Adrenal gland (tissue), 12 donors: ENCODE data around the gene ZBED5. TPM values are rescaled to one million over a fixed set of nuclear protein-coding genes. Genes with fewer than 3 reads are reported as not detected.

Experiments used
- DNase-seq, 7 donors: peaks; one replicate each; pipeline ENCODE4 v3.0.0-alpha.2; 2019 to 2020
- H3K27ac ChIP-seq, 5 donors: fragments of 200-600 bp; sonication (generic) in 4 of 5; 1 replicate in 3 of 5; 2 replicates in 2 of 5; pipeline versions ENCODE4 v1.5.1 to v1.8.0; 2016 to 2020; ENCODE audit warnings: mild to moderate bottlenecking in 1 of 5
- H3K27me3 ChIP-seq: fragments of 200-600 bp; 2 replicates; pipeline ENCODE4 v1.8.0; 2021
- H3K36me3 ChIP-seq, 2 donors: fragments of 200-600 bp; replicated peaks in 1 of 2; 1 replicate in 1 of 2; 2 replicates in 1 of 2; pipeline versions ENCODE4 v1.5.1 to v1.8.0; 2018 to 2022
- H3K4me1 ChIP-seq, 2 donors: fragments of 200-600 bp; replicated peaks in 1 of 2; 1 replicate in 1 of 2; 2 replicates in 1 of 2; pipeline versions ENCODE4 v1.5.1 to v1.8.0; 2018 to 2021
- H3K4me3 ChIP-seq, 4 donors: fragments of 200-600 bp; sonication (generic) in 3 of 4; one replicate each; pipeline ENCODE4 v1.5.1; 2016 to 2018
- H3K9me3 ChIP-seq, 3 donors: fragments of 200-600 bp; sonication (generic) in 1 of 3; replicated peaks in 1 of 3; 1 replicate in 2 of 3; 2 replicates in 1 of 3; pipeline versions ENCODE4 v1.5.1 to v1.8.0; 2016 to 2021
- POLR2A ChIP-seq, 2 donors: fragments of 450-650 bp; IDR thresholded peaks; one replicate each; pipeline ENCODE4 v1.6.1; 2017; ENCODE audit warnings: antibody characterized with exemption in 2 of 2, mild to moderate bottlenecking in 2 of 2, moderate library complexity in 1 of 2
- WGBS, 4 donors: extraction: QIAGEN DNeasy Blood & Tissue Kit in 2 of 4; methylation state at CpG; one replicate each; pipeline versions ENCODE4 v1.1.5 to v1.1.7; 2013 to 2017; 5-methylcytosine and 5-hydroxymethylcytosine counted together
- intact Hi-C, 2 donors: fragments of 100-400 bp; cut with DNase I; formaldehyde crosslinking; loops; one replicate each; pipeline versions ENCODE4 v1.14.1 to v1.15.0; 2022 to 2023
- polyA plus RNA-seq, 3 donors: library from polyadenylated mRNA; stranded (reverse); fragments of 200-250 nt in 2 of 3; fragments of 350-450 nt in 1 of 3; fragmentation: Illumina TruSeq in 1 of 3; extraction: RNeasy Lipid Tissue Mini Kit (QIAGEN cat#74804) in 1 of 3; gene quantifications; one replicate each; pipeline ENCODE4 v1.2.3, GENCODE V29; 2013 to 2014
- total RNA-seq, 9 donors: library from RNA; depleted of rRNA in 4 of 9; stranded (reverse); fragments of >200 nt in 4 of 9; fragments of 120-200 nt in 1 of 9; fragmentation: NEBNext Ultra II Directional in 1 of 9; extraction: Animal tissue kit (Norgen Biotek cat#: 25700) in 1 of 9; gene quantifications; one replicate each; pipeline versions ENCODE4 v1.1.0 to v1.2.4, GENCODE V29; 2013 to 2023
- TF ChIP-seq, protein P1 (sequence below), 6 experiments: fragments of 450-650 bp in 4 of 6; fragments of 200-600 bp in 2 of 6; sonication (generic) in 1 of 6; IDR thresholded peaks; 1 replicate in 5 of 6; 2 replicates in 1 of 6; pipeline versions ENCODE4 v1.5.1 to v1.8.0; 2016 to 2021; ENCODE audit warnings: antibody characterized with exemption in 6 of 6, mild to moderate bottlenecking in 2 of 6, moderate library complexity in 1 of 6
- donor health status: healthy with polysubstance abuse.
- donor health status: Bipolar disorder and iron deficiency.
- donor health status: DM: yes; HTN: yes; CAD: no.
- donor health status: DM: no; HTN: no; CAD: no.
- donor health status: DM: no; HTN: no; CAD: no.
- donor health status: DM: yes; HTN: yes; CAD: no.

The ZBED5 gene
- total and polyA plus RNA-seq, 12 donors = 12.3 to 53.3 (median 34.7) TPM

DNA sequence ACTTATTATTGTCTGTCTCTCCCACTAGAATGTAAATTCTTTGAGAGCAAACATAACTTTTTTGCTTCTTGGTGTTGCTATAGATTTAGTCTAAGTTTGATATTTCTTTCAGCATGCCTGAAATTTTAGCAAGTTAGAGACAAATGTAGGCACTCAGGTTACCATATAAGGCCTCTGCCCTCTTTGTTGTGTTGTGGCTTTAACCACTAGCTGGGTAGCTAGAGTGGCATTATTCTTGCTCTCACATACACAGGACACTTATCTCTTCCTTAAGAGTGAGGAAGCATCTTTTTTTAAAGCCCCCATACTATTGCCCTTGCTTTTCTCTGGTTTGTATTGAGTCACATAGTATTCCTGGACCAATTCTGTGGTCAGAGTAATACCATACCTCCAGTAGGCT is 11.2 kb downstream of the ZBED5 start:
- TF ChIP-seq, protein P1, sequence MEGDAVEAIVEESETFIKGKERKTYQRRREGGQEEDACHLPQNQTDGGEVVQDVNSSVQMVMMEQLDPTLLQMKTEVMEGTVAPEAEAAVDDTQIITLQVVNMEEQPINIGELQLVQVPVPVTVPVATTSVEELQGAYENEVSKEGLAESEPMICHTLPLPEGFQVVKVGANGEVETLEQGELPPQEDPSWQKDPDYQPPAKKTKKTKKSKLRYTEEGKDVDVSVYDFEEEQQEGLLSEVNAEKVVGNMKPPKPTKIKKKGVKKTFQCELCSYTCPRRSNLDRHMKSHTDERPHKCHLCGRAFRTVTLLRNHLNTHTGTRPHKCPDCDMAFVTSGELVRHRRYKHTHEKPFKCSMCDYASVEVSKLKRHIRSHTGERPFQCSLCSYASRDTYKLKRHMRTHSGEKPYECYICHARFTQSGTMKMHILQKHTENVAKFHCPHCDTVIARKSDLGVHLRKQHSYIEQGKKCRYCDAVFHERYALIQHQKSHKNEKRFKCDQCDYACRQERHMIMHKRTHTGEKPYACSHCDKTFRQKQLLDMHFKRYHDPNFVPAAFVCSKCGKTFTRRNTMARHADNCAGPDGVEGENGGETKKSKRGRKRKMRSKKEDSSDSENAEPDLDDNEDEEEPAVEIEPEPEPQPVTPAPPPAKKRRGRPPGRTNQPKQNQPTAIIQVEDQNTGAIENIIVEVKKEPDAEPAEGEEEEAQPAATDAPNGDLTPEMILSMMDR (IDR thresholded peaks at IDR 0.05) = no peak
- TF ChIP-seq POLR2A (IDR thresholded peaks at IDR 0.05) = no peak
- intact Hi-C loops = no loop called here
- no peak overlapping the region for H3K27ac ChIP-seq
- no peaks in the 10 kb centered on the region for H3K27me3 ChIP-seq
- no peaks in the 10 kb centered on the region for H3K36me3 ChIP-seq
- H3K4me3 ChIP-seq = no peak overlapping the region
- H3K9me3 ChIP-seq = no peaks in the 10 kb centered on the region
- no peak for DNase-seq
- no peaks in the 10 kb centered on the region for H3K4me1 ChIP-seq

DNA sequence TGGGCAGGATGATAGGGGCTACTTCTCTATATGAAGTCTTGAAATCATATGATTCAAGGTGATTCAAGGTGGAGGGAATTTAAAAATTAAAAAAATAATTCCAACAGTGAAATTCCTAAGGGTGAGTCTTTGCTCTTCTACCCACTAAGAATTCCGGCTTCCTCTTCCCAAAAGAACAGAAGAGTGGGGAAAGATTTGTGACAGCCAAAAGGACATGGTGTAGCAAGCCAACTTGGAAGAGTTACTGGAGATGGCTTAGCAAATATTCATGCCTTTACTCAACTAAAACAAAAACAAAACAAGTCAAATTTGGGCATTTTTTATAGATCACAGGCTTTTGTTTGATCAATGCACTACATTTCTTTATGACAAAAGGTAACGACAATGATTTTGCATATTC is 12.3 kb downstream of the ZBED5 start:
- 83 to 89% (median 85%) methylated on average over 2 of the region's 2 CpGs for WGBS, 4 donors
- Histone ChIP-seq H3K27me3 (no peaks in the 10 kb centered on the region), H3K36me3 (no peaks in the 10 kb centered on the region), H3K4me3 (no peak overlapping the region), H3K4me1 (no peaks in the 10 kb centered on the region), H3K9me3 (no peaks in the 10 kb centered on the region), H3K27ac (no peak overlapping the region)
- TF ChIP-seq POLR2A (IDR thresholded peaks at IDR 0.05) = no peak
- TF ChIP-seq, protein P1 (IDR thresholded peaks at IDR 0.05) = no peak
- intact Hi-C loops = no loop called here
- DNase-seq = no peak

DNA sequence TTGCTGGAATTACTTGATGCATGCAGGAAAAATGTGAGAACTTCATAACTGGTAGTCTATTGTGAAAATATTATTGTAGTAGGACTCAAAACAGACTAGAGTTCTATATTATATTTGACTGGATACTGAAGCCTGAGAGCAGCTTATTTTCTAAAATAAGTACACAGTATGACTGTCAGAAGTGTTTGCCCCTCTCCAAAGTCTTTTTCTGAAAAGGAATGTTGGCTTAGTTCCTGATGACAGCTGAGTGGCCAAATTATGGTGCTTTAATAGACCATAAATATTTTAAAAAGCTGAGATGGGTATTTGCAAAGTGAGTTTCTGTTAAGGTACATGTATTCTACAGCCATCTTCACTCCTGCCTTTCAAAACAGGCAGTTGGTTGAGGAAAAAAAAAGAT is 13.1 kb downstream of the ZBED5 start:
- H3K36me3 ChIP-seq = no peaks in the 10 kb centered on the region
- H3K9me3 ChIP-seq = no peaks in the 10 kb centered on the region
- DNase-seq = no peak
- no peak overlapping the region for H3K4me3 ChIP-seq
- intact Hi-C loops = no loop called here
- no peaks in the 10 kb centered on the region for H3K27me3 ChIP-seq
- no peak overlapping the region for H3K27ac ChIP-seq
- TF ChIP-seq, protein P1 (IDR thresholded peaks at IDR 0.05) = no peak
- no peak for TF ChIP-seq POLR2A (IDR thresholded peaks at IDR 0.05)
- H3K4me1 ChIP-seq = no peaks in the 10 kb centered on the region

DNA sequence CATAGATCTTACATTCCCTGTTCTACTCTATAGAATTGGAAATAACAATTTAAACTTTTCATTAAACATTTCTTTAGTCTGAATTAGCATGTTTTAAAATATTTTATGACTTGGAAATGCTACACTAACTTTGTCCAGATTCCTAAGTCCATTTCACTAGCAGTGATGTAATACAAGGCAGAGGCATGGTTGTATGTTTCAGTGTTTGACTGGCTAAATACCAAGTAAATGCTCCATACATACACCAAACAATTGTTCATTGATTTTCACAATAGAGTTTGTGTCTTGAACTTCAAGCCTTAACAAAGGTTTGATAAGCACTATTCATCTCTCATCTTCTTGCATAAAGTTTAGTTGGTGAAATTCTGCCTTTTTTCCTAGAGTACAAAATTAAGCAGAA is 13.5 kb downstream of the ZBED5 start:
- intact Hi-C loops = no loop called here
- no peak overlapping the region for H3K27ac ChIP-seq

More for the DNA sequence above, 13.5 kb downstream of the ZBED5 start:
- DNase-seq = no peak
- no peaks in the 10 kb centered on the region for H3K4me1 ChIP-seq
- H3K36me3 ChIP-seq = no peaks in the 10 kb centered on the region
- H3K27me3 ChIP-seq = no peaks in the 10 kb centered on the region
- no peak overlapping the region for H3K4me3 ChIP-seq
- no peaks in the 10 kb centered on the region for H3K9me3 ChIP-seq
- TF ChIP-seq, protein P1 (IDR thresholded peaks at IDR 0.05) = no peak
- no peak for TF ChIP-seq POLR2A (IDR thresholded peaks at IDR 0.05)
